ENCODE data around the gene RIMBP2.
"Not testable (repeated sequence)": the region's sequence is repeated elsewhere in the genome, so short reads cannot be mapped to it uniquely, and the experiment has no call there.

Gene RIMBP2

GRCh38 chr12:130592641-130593040 is 123.5 kb downstream of the RIMBP2 start:
- DNase-seq: no peak

GRCh38 chr12:130591736-130592135 is 124.4 kb downstream of the RIMBP2 start:
- DNase-seq: no peak

DNA sequence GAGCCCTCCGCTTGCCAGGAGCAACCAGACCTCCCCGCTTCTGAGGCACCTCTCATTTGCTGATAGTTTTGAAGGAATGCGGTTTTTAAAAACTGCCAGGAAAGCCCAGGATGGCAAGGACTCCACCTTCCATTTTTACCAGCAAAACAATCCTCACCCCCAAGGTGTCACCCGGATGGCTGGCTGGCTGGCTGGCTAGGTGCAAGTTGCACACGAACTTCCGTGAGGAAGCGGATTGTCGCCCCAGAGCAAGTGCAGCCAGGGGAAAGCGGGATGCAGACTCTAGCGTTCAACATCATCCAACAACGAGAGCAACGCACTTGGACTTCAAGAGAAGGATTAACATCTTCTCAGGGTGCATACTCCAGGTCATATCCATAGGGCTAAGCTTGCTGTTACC is 125.4 kb downstream of the RIMBP2 start:
- no peak for DNase-seq

- DNase-seq: no peak
Measured at GRCh38 chr12:130589540-130590317, 126.4 kb downstream of the RIMBP2 start.

DNA sequence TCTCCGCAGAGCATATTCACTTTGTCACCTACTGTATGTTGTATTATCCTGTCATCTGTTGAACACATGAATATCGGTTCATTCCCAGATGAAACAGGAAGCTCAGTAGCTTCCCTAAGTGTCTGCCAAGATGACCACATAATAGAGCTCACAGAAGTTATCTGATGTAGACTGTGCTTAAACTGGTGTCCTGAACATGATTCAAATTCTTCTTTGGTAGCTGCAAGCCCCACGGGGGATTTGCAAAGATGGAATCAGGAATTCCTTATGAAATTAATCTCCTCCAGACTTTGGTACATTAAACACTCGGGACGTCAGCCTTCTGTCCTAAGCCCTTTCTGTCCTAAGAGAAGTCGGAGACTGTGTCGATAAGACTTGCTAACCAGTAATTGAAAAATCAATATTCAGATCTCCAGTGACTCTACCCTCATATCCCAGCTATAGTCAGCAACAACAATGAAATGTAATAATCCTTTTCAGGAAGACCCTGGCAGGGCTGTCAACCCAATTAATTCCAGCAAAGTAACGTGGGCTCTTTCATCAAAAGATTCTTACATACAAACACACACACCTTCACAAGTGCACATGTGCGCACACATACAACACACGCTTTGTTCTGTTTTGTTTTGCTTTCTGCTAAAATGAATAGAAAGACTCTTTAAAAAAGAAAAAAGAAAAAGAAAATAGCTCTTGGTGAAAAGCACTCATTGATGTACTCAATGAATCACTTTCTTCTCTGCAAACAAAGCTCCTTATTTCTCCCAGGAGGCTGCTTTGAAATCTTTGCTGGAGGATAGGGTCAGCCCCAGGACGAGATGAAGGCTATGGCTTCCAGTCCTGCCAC is 127.2 kb downstream of the RIMBP2 start:
- DNase-seq: no peak

DNA sequence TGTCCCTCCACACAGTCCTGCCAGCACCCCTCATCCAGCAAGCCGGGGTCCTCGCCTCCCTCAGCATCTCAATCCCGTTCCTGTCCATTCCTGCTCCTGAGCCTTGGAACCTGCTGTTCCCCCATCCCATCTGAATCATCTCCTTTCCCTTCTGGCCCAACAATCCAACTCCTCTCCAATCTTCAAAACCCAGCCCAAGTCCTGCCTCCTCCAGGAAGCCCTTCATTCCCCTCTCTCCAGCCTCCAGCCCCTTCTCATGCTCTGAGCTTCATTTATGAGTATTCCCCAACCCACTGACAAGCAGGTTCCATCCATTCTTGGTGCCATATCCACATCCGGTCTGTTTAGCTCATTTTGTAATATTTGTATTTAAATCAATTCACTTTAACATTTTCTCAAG is 128.1 kb downstream of the RIMBP2 start:
- no peak for DNase-seq

DNA sequence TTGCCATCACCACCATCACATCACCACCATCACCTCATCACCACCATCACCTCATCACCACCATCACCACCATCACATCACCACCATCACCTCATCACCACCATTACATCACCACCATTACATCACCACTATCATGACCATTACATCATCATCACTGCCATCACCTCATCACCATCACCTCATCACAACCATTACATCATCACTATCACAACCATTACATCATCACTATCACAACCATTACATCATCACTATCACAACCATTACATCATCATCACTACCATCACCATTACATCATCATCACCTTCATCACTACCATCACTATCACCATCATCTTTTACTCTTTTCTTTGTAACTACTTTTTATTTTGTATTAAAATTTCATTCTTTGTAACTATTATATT is 131.6 kb downstream of the RIMBP2 start:
- not testable (repeated sequence) for DNase-seq

GRCh38 chr12:130583800-130584199 is 132.3 kb downstream of the RIMBP2 start:
- no peak for DNase-seq

DNA sequence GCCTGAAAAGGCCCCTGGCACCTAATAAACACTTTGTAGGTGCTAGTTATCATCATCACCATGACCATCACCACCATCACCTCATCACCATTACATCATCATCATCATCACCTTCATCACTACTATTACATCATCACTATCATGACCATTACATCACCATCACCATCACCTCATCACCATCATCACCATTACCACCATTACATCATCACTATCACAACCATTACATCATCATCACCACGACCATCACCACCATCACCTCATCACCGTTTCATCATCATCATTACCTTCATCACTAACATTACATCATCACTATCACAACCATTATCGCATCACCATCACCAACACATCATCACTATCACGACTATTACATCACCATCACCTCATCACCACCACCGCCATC is 132.8 kb downstream of the RIMBP2 start:
- no peak for DNase-seq

GRCh38 chr12:130582286-130582685 is 133.8 kb downstream of the RIMBP2 start:
- DNase-seq: no peak

- no peak for DNase-seq
Measured at GRCh38 chr12:130581782-130582181, 134.3 kb downstream of the RIMBP2 start.

- DNase-seq: no peak
Measured at GRCh38 chr12:130579231-130579630, 136.9 kb downstream of the RIMBP2 start.

DNA sequence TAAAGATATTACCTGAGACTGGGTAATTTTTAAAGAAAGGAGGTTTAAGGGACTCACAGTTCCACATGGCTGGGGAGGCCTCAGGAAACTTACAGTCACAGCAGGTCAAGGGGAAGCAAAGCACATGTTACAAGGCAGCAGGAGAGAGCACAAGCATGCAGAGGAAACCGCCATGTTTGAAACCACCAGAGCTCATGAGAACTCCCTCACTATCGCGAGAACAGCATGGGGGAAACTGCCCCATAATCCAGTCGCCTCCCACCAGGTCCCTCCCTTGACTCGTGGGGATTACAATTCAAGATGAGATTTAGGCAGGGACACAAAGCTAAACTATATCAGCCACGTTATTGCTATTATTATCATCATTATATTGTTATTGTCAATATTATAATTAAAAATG is 138.7 kb downstream of the RIMBP2 start:
- DNase-seq: no peak

- DNase-seq: no peak
Measured at GRCh38 chr12:130576371-130576816, 139.7 kb downstream of the RIMBP2 start.

DNA sequence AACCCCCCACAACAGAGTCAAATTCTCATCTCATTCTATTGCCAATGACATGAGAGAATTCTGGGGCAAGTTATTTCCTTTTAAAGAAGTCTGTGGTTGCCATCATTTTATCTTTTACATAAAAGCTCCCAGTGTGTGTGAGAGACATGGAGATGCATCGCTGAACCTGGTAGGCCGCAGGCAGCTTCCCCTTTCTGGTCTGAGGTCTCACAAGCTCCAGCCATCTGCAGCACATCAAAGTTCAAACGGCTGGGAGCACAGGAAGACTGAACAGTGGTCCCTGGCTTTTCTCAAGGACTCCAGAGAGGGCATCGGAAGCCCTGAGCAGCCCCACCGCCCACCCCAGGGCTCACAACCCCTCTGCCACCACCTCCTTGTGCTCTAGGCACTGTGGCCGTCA is 141.7 kb downstream of the RIMBP2 start:
- DNase-seq: no peak

- no peak for DNase-seq
Measured at GRCh38 chr12:130573766-130574165, 142.3 kb downstream of the RIMBP2 start.

- DNase-seq: no peak
Measured at GRCh38 chr12:130573235-130573634, 142.9 kb downstream of the RIMBP2 start.

- DNase-seq: no peak
Measured at GRCh38 chr12:130572553-130572952, 143.5 kb downstream of the RIMBP2 start.

- no peak for DNase-seq
Measured at GRCh38 chr12:130571734-130572133, 144.4 kb downstream of the RIMBP2 start.

DNA sequence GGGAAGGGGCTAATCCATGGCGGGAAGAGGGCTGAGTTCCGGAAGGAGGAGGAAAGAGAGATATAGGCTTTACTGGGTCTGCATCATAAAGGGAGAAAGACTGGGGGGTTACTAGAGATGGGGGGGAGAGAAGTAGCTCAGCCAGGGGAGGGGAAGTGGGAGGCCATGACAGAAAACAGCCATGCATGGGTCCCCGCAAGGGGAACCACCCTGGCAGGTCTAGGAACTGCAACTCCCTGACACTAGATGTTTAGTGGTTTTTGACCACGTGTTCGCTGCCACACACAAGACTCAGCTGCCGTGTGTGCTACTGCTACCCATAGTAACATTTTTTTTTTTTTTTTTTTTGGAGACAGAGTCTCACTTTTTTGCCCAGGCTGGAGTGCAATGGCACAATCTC is 145.0 kb downstream of the RIMBP2 start:
- DNase-seq: no peak

- no peak for DNase-seq
Measured at GRCh38 chr12:130569521-130569920, 146.6 kb downstream of the RIMBP2 start.

DNA sequence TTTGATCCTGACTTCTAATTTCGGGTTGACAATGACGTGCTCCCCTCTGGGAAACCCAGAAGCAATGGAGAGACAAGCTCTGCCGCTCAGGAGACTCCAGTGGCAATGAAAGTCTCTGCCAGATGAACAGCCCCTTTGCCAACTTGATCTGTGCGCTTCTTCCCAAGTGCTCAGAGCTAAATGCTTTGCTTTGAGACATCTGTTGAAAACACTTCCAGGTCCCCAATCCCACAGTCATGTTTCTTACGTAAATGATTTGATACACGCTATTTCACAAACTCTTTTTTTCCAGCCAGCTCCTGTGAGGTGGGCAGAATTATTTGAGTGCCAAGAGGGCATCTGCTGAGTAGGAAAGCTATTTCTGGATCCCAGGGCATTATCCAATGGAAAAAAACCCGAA is 147.6 kb downstream of the RIMBP2 start:
- DNase-seq: no peak

GRCh38 chr12:130568041-130568440 is 148.1 kb downstream of the RIMBP2 start:
- no peak for DNase-seq

Data from stimulated activated naive CD4-positive, alpha-beta T cell (primary cell).